ENCODE results near the gene TMEM154. TPM values are rescaled to one million over a fixed set of nuclear protein-coding genes. Genes with fewer than 3 reads are reported as not detected.

Gene TMEM154
- total RNA-seq, 1 donor from 2014 or later = 0.46 TPM

DNA sequence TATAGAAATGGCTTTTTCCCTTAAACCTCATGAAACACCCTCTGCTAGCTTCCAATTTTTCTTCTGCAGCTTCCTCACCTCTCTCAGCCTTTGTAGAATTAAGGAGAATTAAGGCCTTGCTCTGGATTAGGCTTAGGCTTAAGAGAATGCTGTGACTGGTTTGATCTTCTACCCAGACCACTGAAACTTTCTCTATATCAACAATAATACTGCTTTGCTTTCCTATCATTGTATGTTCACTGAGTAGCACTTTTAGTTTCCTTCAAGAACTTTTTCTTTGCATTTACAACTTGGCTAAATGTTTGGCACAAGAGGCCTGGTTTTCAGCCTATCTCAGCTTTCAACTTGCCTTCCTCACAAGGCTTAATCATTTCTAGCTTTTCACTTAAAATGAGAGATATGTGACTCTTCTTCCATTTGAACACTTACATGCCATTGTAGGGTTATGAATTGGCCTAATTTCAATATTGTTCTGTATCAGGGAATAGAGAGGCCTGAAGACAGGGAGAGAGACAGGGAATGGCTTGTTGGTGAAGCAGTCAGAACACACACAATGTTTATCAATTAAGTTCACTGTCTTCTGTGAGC is 28.2 kb downstream of the TMEM154 start:
- TF ChIP-seq, protein P1, sequence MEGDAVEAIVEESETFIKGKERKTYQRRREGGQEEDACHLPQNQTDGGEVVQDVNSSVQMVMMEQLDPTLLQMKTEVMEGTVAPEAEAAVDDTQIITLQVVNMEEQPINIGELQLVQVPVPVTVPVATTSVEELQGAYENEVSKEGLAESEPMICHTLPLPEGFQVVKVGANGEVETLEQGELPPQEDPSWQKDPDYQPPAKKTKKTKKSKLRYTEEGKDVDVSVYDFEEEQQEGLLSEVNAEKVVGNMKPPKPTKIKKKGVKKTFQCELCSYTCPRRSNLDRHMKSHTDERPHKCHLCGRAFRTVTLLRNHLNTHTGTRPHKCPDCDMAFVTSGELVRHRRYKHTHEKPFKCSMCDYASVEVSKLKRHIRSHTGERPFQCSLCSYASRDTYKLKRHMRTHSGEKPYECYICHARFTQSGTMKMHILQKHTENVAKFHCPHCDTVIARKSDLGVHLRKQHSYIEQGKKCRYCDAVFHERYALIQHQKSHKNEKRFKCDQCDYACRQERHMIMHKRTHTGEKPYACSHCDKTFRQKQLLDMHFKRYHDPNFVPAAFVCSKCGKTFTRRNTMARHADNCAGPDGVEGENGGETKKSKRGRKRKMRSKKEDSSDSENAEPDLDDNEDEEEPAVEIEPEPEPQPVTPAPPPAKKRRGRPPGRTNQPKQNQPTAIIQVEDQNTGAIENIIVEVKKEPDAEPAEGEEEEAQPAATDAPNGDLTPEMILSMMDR (IDR thresholded peaks at IDR 0.05; ENCODE audit: unreplicated experiment) = no peak
- Mint-ChIP-seq H3K4me1 (ENCODE audit: low read depth) (no peaks in the 10 kb centered on the region), H3K9me3 (ENCODE audit: low read depth) (no peaks in the 10 kb centered on the region), H3K4me3 (ENCODE audit: low read depth) (no peak overlapping the region), H3K27ac (no peak overlapping the region), H3K27me3 (peaks cover 3% of the 10 kb centered on the region), H3K36me3 (ENCODE audit: insufficient read depth) (no peaks in the 10 kb centered on the region)
- no peak for DNase-seq (ENCODE audit: low spot score, unreplicated experiment)

DNA sequence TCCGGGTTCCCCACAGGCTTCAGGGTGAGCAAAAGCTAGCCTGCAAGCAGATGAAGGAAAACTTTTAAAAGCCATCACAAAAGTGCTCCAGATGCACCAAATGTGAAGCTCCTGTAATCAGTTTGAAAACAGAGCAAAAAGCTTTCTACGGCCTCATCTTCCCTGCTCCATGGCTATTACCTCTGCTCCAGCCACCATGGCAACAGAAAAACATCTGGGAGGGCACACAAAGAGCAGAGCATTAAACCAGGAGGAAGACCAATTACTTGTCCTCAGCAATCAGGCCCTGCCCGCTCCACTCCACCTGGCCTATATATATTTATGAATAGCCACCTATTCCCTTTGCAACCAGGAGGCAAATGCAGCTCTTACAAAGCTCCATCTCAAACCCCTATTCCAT is 33.6 kb downstream of the TMEM154 start:
- Mint-ChIP-seq H3K27me3 (peaks cover 13% of the 10 kb centered on the region), H3K36me3 (ENCODE audit: insufficient read depth) (no peaks in the 10 kb centered on the region), H3K4me3 (ENCODE audit: low read depth) (no peak overlapping the region), H3K27ac (no peak overlapping the region), H3K9me3 (ENCODE audit: low read depth) (no peaks in the 10 kb centered on the region), H3K4me1 (ENCODE audit: low read depth) (no peaks in the 10 kb centered on the region)
- TF ChIP-seq, protein P1 (IDR thresholded peaks at IDR 0.05; ENCODE audit: unreplicated experiment) = no peak
- DNase-seq (ENCODE audit: low spot score, unreplicated experiment) = no peak

GRCh38 chr4:152644130-152644529 is 35.7 kb downstream of the TMEM154 start:
- H3K27me3 Mint-ChIP-seq = peaks cover 13% of the 10 kb centered on the region
- no peaks in the 10 kb centered on the region for H3K36me3 Mint-ChIP-seq (ENCODE audit: insufficient read depth)
- TF ChIP-seq, protein P1 (IDR thresholded peaks at IDR 0.05; ENCODE audit: unreplicated experiment) = no peak
- DNase-seq (ENCODE audit: low spot score, unreplicated experiment) = no peak
- peaks cover 11% of the 10 kb centered on the region for H3K4me1 Mint-ChIP-seq (ENCODE audit: low read depth)
- H3K4me3 Mint-ChIP-seq (ENCODE audit: low read depth) = no peak overlapping the region
- no peaks in the 10 kb centered on the region for H3K9me3 Mint-ChIP-seq (ENCODE audit: low read depth)
- H3K27ac Mint-ChIP-seq = no peak overlapping the region

GRCh38 chr4:152643153-152644035 is 36.4 kb downstream of the TMEM154 start:
- H3K27ac Mint-ChIP-seq = no peak overlapping the region
- H3K4me3 Mint-ChIP-seq (ENCODE audit: low read depth) = no peak overlapping the region
- TF ChIP-seq, protein P1 (IDR thresholded peaks at IDR 0.05; ENCODE audit: unreplicated experiment) = no peak
- no peak for DNase-seq (ENCODE audit: low spot score, unreplicated experiment)
- H3K36me3 Mint-ChIP-seq (ENCODE audit: insufficient read depth) = no peaks in the 10 kb centered on the region
- peaks cover 11% of the 10 kb centered on the region for H3K4me1 Mint-ChIP-seq (ENCODE audit: low read depth)
- H3K9me3 Mint-ChIP-seq (ENCODE audit: low read depth) = no peaks in the 10 kb centered on the region
- peaks cover 13% of the 10 kb centered on the region for H3K27me3 Mint-ChIP-seq

GRCh38 chr4:152640058-152640921 is 39.5 kb downstream of the TMEM154 start:
- H3K36me3 Mint-ChIP-seq (ENCODE audit: insufficient read depth) = no peaks in the 10 kb centered on the region
- no peak overlapping the region for H3K4me3 Mint-ChIP-seq (ENCODE audit: low read depth)
- TF ChIP-seq, protein P1 (IDR thresholded peaks at IDR 0.05; ENCODE audit: unreplicated experiment) = peak; percentile 74
- H3K9me3 Mint-ChIP-seq (ENCODE audit: low read depth) = no peaks in the 10 kb centered on the region
- no peak for DNase-seq (ENCODE audit: low spot score, unreplicated experiment)
- no peak overlapping the region for H3K27ac Mint-ChIP-seq
- H3K4me1 Mint-ChIP-seq (ENCODE audit: low read depth) = peaks cover 11% of the 10 kb centered on the region
- H3K27me3 Mint-ChIP-seq = peaks cover 9% of the 10 kb centered on the region
